ENCODE data around the gene TBX1.

Gene TBX1

GRCh38 chr22:19815093-19815822 lies 54.7 kb downstream of the TBX1 start:
- Histone ChIP-seq H3K79me2 (ENCODE audit: control insufficient read depth, insufficient read depth, low read length, unreplicated experiment) (no peaks in the 10 kb centered on the region), H3K4me3 (ENCODE audit: low read depth, low read length) (no peak overlapping the region), H2AFZ (ENCODE audit: low read length, unreplicated experiment) (no peak overlapping the region), H3K27ac (ENCODE audit: low read depth, low read length) (no peak overlapping the region), H3K27me3 (ENCODE audit: insufficient read depth, low read length) (no peaks in the 10 kb centered on the region), H3K36me3 (ENCODE audit: insufficient read depth, low read length) (no peaks in the 10 kb centered on the region), H3K4me1 (ENCODE audit: control insufficient read depth, insufficient read depth, low read length, unreplicated experiment) (no peaks in the 10 kb centered on the region)

GRCh38 chr22:19815823-19816290 lies 55.3 kb downstream of the TBX1 start:
- Histone ChIP-seq H3K4me1 (ENCODE audit: control insufficient read depth, insufficient read depth, low read length, unreplicated experiment) (no peaks in the 10 kb centered on the region), H3K27me3 (ENCODE audit: insufficient read depth, low read length) (no peaks in the 10 kb centered on the region), H3K36me3 (ENCODE audit: insufficient read depth, low read length) (no peaks in the 10 kb centered on the region), H3K27ac (ENCODE audit: low read depth, low read length) (no peak overlapping the region), H3K79me2 (ENCODE audit: control insufficient read depth, insufficient read depth, low read length, unreplicated experiment) (no peaks in the 10 kb centered on the region), H2AFZ (ENCODE audit: low read length, unreplicated experiment) (no peak overlapping the region), H3K4me3 (ENCODE audit: low read depth, low read length) (no peak overlapping the region)

GRCh38 chr22:19816372-19817119 lies 56.0 kb downstream of the TBX1 start:
- Histone ChIP-seq H3K4me1 (ENCODE audit: control insufficient read depth, insufficient read depth, low read length, unreplicated experiment) (no peaks in the 10 kb centered on the region), H3K36me3 (ENCODE audit: insufficient read depth, low read length) (no peaks in the 10 kb centered on the region), H2AFZ (ENCODE audit: low read length, unreplicated experiment) (no peak overlapping the region), H3K79me2 (ENCODE audit: control insufficient read depth, insufficient read depth, low read length, unreplicated experiment) (no peaks in the 10 kb centered on the region), H3K4me3 (ENCODE audit: low read depth, low read length) (no peak overlapping the region), H3K27me3 (ENCODE audit: insufficient read depth, low read length) (no peaks in the 10 kb centered on the region), H3K27ac (ENCODE audit: low read depth, low read length) (no peak overlapping the region)
